NOMO-1 (cell line): ENCODE results near the gene BBX.
A peak's percentile ranks its signal among the peaks of the same experiment; 100 is the strongest.

Experiments
- DNase-seq, 2 experiments: peaks; one replicate each; lab custom pipeline; 2025; ENCODE audit not compliant: unreplicated experiment in 2 of 2; lab: John Stamatoyannopoulos, UW

BBX gene

DNA sequence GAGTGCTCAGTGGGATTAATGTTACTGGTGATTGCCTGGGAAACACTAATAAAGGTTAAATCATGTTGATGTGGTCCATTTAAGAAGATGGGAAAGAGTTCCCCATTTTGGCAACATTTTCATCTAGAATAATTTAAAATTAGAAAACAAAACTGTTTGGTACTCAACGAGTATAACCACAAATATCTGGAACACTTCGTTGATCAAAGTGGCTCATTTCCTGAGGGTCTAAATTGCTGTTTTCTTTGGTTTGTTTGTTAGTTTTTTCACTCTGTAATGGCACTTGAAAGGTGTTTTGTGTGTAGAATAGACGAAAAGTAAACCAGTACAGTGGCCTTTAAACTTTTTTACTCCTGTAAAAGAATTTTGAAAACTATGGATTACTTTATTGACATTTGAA is 73.9 kb downstream of the BBX start:
- DNase-seq = no peak

DNA sequence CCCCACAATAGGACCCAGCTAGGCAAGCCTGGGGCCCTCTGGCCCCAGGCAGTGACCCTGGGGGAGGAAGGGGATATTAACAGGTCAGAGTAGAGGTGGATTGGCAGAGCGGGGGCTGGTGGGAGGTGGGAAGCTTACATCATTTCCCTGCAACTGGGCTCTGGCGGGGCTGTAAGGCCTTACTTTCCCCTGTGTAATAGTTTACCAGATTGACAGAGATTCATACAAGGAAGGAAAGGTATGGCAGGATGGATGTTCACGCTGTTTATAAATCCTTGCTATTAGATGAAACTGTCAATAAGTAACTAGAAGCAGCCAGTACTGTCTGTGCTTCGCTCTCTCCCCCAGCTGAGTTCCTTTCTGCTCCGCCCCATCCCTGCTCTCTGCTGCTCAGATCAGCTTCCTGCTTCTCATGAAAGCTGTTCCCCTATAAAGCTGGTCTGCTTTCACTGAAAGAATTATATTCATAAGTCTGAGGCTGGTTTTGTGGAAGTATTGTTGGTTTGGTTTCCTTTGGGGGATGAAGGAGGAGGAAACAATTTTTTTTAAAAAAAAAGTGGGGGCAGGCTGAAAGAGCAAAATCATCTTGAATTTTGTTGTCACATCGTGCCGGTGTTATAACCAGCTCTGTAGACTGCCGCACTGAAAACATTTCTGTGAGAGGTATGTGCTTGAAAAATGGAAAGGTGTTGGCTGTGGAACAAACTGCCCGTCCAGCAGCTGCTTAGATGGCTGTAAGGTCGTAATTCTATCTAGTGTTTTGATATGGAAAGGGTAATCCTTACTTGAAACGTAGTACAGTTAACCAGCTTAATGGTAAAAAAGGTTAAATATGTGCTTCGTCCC is 76.4 kb downstream of the BBX start:
- peak; percentile 53 to 79 for DNase-seq

DNA sequence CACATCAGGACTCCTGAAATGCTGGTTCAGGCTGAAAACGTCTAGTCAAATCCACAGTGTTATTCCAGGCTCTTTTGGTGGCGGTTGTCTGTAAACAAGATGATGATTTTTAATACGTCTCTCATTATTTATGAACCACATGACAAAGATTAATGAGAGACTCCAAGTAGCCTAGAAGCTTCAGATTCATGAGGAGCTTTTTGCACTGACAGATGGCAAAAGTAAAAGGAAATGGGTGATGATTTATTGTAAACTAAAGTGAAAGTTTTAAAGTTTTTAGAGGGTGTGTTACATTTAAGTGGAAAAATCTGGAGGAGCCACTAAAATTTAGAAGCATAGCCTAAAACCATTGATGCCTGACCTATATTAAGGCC is 77.0 kb downstream of the BBX start:
- DNase-seq = peak in 1 of 2 experiments; percentile 24

DNA sequence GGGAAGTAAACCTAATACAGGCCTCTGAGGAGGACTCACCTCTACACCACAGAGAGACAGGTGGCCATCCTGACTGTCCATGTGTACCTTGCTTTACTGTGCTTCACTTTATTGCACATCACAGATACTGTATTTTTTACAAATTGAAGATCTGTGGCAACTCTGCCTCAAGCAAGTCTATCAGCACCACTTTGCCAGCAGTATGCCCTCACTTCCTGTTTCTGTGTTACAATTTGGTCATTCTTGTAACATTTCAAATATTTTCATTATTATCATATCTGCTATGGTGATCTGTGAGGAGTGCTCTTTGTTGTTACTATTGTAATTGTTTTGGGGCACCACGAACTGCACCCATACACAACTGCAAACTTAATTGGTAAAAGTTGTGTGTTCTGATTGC is 78.0 kb downstream of the BBX start:
- peak in 1 of 2 experiments; percentile 68 for DNase-seq

DNA sequence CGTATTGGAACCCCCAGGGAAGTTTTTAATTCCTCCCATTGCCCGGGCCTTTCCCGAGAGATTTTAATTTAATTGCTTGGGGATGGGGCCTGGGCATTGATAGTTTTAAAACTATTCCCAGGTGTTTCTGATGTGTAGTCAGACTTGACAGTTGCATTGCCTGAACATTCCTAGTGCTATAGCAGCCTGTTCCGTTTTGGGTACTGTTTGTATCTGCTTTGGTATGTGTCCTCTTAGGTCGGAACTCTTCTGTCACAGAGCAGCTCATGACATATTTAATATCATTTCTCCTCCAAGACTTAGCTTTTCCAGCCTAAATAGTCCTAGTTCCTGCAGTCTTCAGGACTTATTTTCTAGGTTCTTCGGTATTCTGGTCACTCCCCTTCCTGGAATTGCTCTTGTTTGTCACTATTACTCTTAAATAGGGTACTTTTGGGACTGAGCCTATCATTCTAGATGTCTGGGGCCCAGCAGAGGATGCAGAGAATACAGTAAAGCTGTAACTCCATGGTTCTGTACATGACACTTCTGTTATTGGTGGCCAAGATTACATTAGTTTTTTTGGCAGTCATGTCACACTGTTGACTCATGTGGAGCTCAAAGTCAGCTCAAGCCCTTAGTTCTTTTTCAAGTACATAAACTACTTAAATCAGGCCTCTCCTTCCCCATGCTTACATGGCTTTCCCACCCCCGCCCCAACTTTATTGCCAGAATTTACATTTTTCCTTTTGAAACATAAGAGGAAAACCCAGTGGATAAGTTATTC is 81.5 kb downstream of the BBX start:
- DNase-seq = no peak

- DNase-seq = no peak
Observed at GRCh38 chr3:107611775-107612469, 89.2 kb downstream of the BBX start.

- DNase-seq = no peak
Observed at GRCh38 chr3:107612664-107613084, 89.9 kb downstream of the BBX start.

- no peak for DNase-seq
Observed at GRCh38 chr3:107619549-107619948, 96.8 kb downstream of the BBX start.

DNA sequence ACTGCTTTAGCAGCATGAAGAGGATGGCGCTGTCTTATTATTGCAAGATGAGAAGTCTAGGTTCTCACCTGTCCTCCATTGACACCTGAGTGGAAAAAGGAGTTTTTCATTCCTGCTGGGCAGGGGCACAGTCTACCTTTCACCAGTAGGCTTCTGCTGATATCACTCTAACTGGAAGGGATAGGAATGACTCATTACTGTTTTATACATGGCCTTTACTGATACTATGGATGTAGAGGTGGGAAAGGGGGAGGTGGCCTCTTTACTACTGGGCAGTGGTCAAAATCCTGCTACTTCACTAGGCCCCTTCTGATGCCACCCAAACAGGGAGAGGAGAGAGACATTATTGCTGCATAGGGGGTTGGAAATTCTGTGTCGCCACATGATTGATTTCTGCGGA is 97.8 kb downstream of the BBX start:
- no peak for DNase-seq

GRCh38 chr3:107621465-107621864 is 98.7 kb downstream of the BBX start:
- DNase-seq = peak in 1 of 2 experiments; percentile 16

GRCh38 chr3:107627962-107628542 is 105.3 kb downstream of the BBX start:
- DNase-seq = no peak

- DNase-seq = peak; percentile 47 to 88
Observed at GRCh38 chr3:107629566-107629965, 106.8 kb downstream of the BBX start.

- DNase-seq = peak; percentile 38 to 84
Observed at GRCh38 chr3:107630779-107631178, 108.0 kb downstream of the BBX start.

GRCh38 chr3:107632576-107632975 is 109.8 kb downstream of the BBX start:
- no peak for DNase-seq

DNA sequence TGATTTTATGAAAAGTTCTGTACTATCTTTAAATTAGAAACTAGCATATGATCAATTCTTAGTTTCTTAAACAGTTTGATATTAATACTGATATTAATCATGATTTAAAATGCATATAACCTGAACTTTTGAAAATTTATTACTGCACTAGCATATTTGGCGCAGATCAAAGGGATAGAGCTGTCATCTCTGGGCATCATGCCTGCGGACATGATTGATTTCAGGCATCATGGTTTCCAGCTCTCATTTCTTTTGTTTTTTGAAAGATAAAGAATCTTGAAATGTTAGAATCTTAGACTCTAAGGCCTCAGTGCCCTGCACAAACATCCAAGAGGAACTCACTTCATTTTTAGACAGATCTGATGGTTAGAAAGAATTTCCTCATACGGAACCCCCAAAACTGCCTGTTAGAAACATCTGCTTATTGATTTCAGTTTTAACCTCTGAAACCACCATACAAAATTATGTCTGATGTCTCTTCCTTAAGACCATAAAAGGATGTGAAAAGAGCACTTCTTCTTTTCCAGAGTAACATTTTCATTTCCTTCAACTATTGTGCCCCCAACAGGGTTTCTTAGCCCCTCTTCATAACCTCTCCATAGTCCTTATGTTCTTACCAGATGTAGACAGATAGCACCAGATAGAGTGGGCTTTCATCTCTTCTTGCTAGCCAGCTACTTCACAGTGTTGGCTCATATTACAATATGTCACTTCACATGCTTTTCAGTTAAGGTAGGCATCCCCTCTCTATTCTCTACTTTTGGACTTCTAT is 110.8 kb downstream of the BBX start:
- peak; percentile 71 to 95 for DNase-seq

GRCh38 chr3:107634099-107634489 is 111.3 kb downstream of the BBX start:
- no peak for DNase-seq

- no peak for DNase-seq
Observed at GRCh38 chr3:107637416-107638183, 114.8 kb downstream of the BBX start.

GRCh38 chr3:107641572-107642307 is 119.0 kb downstream of the BBX start:
- DNase-seq = no peak
